ENCODE measurements around the gene OR1E2. TPM values are rescaled to one million over a fixed set of nuclear protein-coding genes. Genes with fewer than 3 reads are reported as not detected.

Gene OR1E2
- total and polyA plus RNA-seq, 10 of the 15 experiments (the other 5 are each of a cell fraction or from before 2014, with no cell fraction given): not detected

- Histone ChIP-seq H3K36me3 (ENCODE audit: control insufficient read depth in 2 of 2, insufficient read depth in 2 of 2, low read length in 1 of 2) (no peaks in the 10 kb centered on the region), H3K9me3 (replicated peaks; ENCODE audit: control insufficient read depth, insufficient read depth, low read length) (no peaks in the 10 kb centered on the region), H3K4me2 (ENCODE audit: control insufficient read depth, insufficient read depth) (no peak within 1 kb of the TSS), H3K27ac (ENCODE audit: control insufficient read depth, insufficient read depth) (no peak within 1 kb of the TSS), H3K27me3 (replicated peaks in 1 of 2; ENCODE audit: control insufficient read depth in 2 of 2, insufficient read depth in 2 of 2, low read length in 1 of 2) (no peaks in the 10 kb centered on the region), H3K4me3 (no peak within 1 kb of the TSS), H4K20me1 (ENCODE audit: control insufficient read depth, insufficient read depth) (no peaks in the 10 kb centered on the region), H3K9ac (ENCODE audit: control insufficient read depth, insufficient read depth, low read length) (no peak within 1 kb of the TSS), H3K79me2 (ENCODE audit: control insufficient read depth, insufficient read depth, low read length) (no peaks in the 10 kb centered on the region), H3K4me1 (ENCODE audit: control insufficient read depth, insufficient read depth, low read length) (no peaks in the 10 kb centered on the region), H2AFZ (ENCODE audit: control insufficient read depth, low read depth, low read length) (no peak within 1 kb of the TSS)
- ATAC-seq (no peak), DNase-seq (ENCODE audit: low read depth, low spot score) (no peak), FAIRE-seq (no peak)
- ChIA-PET SMC1A (ENCODE audit: uncharacterized antibody, unreplicated experiment) (no interaction called here), CTCF (no interaction called here), POLR2A (no interaction called here), RAD21 (ENCODE audit: unreplicated experiment) (no interaction called here)
- in situ Hi-C loops (cut with MboI): no loop called here
- BruUV-seq (replicated peaks): no TSS peak
- intact Hi-C loops (cut with micrococcal nuclease; ENCODE audit: unreplicated experiment): no loop called here
- 83% methylated on average over 38 of the region's 38 CpGs for WGBS (ENCODE audit: insufficient coverage, insufficient replicate concordance, low lambda C conversion rate, missing lambda C conversion rate)
- TF ChIP-seq RB1 (IDR thresholded peaks at IDR 0.05; ENCODE audit: borderline replicate concordance): no peak
- TF ChIP-seq IRF3 (IDR thresholded peaks at IDR 0.05): no peak
- TF ChIP-seq USF1 (IDR thresholded peaks at IDR 0.05; ENCODE audit: borderline replicate concordance, extremely low read length, insufficient read depth, low read depth, low read length): no peak
- TF ChIP-seq IRF4 (IDR thresholded peaks at IDR 0.05; ENCODE audit: low read depth, low read length): no peak
- no peak for TF ChIP-seq KDM1A (IDR thresholded peaks at IDR 0.05; ENCODE audit: borderline replicate concordance)
- no peak for TF ChIP-seq CHD1 (IDR thresholded peaks at IDR 0.05; ENCODE audit: low read depth, low read length)
- TF ChIP-seq CBFB (IDR thresholded peaks at IDR 0.05; ENCODE audit: low read depth): no peak
- no peak for TF ChIP-seq YBX1 (IDR thresholded peaks at IDR 0.05)
- TF ChIP-seq HDAC6 (IDR thresholded peaks at IDR 0.05; ENCODE audit: unreplicated experiment): no peak
- no peak for TF ChIP-seq FOXK2 (IDR thresholded peaks at IDR 0.05)
- no peak for TF ChIP-seq ZBTB11 (CRISPR knock-in tag; IDR thresholded peaks at IDR 0.05)
- no peak for TF ChIP-seq SP1 (IDR thresholded peaks at IDR 0.05; ENCODE audit: low read depth, low read length)
- TF ChIP-seq TBL1XR1 (IDR thresholded peaks at IDR 0.05; ENCODE audit: low read depth, low read length): no peak
- no peak for TF ChIP-seq SMC3 (IDR thresholded peaks at IDR 0.05; ENCODE audit: borderline replicate concordance, low read length)
- TF ChIP-seq HDGF (IDR thresholded peaks at IDR 0.05): no peak
- no peak for TF ChIP-seq MYB (IDR thresholded peaks at IDR 0.05; ENCODE audit: borderline replicate concordance, low read depth, low read length)
- no peak for TF ChIP-seq NFIC (IDR thresholded peaks at IDR 0.05; ENCODE audit: low read depth, low read length)
- TF ChIP-seq PKNOX1 (IDR thresholded peaks at IDR 0.05): no peak
These were observed 38.0 kb upstream of the OR1E2 start, which contains the start of gene SPATA22 for GRCh38 chr17:3471599-3471998. TSS of gene SPATA22 (minus strand) at chr17:3471819. CDS start at chr17:3469325, 2,494 bp downstream.
